ENCODE data around the gene HSPA9.

HSPA9 gene

DNA sequence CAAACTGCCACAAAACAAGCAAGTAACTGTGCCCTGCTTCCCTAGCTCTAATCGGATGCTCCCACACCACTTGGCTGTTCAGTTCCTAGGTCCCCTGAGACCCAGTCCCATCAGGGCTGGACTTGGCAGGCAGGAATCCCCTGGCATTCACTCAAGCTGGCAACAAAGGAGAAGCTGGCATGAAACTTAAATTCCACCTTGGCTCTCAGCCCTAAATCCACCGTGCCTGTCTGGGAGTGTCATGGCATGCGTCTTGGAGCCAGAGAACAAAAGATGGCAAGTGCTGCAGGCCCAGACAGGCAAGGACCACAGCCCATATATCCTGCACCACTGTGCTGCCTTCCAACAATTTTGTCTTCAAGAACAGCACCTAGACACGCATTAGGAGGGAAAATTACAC lies 70.4 kb downstream of the HSPA9 start:
- TF ChIP-seq, protein P1, sequence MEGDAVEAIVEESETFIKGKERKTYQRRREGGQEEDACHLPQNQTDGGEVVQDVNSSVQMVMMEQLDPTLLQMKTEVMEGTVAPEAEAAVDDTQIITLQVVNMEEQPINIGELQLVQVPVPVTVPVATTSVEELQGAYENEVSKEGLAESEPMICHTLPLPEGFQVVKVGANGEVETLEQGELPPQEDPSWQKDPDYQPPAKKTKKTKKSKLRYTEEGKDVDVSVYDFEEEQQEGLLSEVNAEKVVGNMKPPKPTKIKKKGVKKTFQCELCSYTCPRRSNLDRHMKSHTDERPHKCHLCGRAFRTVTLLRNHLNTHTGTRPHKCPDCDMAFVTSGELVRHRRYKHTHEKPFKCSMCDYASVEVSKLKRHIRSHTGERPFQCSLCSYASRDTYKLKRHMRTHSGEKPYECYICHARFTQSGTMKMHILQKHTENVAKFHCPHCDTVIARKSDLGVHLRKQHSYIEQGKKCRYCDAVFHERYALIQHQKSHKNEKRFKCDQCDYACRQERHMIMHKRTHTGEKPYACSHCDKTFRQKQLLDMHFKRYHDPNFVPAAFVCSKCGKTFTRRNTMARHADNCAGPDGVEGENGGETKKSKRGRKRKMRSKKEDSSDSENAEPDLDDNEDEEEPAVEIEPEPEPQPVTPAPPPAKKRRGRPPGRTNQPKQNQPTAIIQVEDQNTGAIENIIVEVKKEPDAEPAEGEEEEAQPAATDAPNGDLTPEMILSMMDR (IDR thresholded peaks at IDR 0.05; ENCODE audit: low read depth, low read length, missing control alignments): no peak
- H3K4me3 ChIP-seq (replicated peaks; ENCODE audit: low read depth, low read length): no peak overlapping the region
- no peak for DNase-seq (ENCODE audit: extremely low read depth, low read depth)

All from HFF-Myc (cell line).